Adrenal gland (tissue), 5 donors: Measurements from ENCODE around the gene PPP1R37.

Source experiments
- POLR2A ChIP-seq, 2 donors: fragments of 450-650 bp; IDR thresholded peaks; one replicate each; pipeline ENCODE4 v1.6.1; 2017; ENCODE audit warnings: antibody characterized with exemption in 2 of 2, mild to moderate bottlenecking in 2 of 2, moderate library complexity in 1 of 2
- TF ChIP-seq, protein P1 (sequence below), 6 experiments: fragments of 450-650 bp in 4 of 6; fragments of 200-600 bp in 2 of 6; sonication (generic) in 1 of 6; IDR thresholded peaks; 1 replicate in 5 of 6; 2 replicates in 1 of 6; pipeline versions ENCODE4 v1.5.1 to v1.8.0; 2016 to 2021; ENCODE audit warnings: antibody characterized with exemption in 6 of 6, mild to moderate bottlenecking in 2 of 6, moderate library complexity in 1 of 6
- donor health status: DM: no; HTN: no; CAD: no.

DNA sequence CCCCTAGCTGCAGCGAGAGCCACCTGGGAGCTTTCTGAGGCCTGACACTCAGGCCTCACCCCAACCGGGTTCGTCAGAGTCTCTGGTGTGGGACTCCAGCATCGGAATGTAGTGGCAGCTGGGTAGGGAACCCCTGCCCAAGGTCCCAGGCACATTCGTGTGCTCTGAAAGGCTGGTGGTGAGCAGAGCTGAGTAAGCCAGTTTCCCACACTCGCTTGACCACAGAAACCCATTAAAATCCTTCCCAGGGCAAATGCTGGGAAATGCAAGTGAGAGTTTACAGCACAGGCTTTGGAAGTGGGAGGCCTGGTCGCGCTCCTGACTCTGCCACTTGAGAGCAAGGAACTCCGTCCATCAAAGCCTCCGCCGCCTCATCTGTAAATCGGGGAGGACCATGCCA lies 80.8 kb downstream of the PPP1R37 start:
- TF ChIP-seq, protein P1, sequence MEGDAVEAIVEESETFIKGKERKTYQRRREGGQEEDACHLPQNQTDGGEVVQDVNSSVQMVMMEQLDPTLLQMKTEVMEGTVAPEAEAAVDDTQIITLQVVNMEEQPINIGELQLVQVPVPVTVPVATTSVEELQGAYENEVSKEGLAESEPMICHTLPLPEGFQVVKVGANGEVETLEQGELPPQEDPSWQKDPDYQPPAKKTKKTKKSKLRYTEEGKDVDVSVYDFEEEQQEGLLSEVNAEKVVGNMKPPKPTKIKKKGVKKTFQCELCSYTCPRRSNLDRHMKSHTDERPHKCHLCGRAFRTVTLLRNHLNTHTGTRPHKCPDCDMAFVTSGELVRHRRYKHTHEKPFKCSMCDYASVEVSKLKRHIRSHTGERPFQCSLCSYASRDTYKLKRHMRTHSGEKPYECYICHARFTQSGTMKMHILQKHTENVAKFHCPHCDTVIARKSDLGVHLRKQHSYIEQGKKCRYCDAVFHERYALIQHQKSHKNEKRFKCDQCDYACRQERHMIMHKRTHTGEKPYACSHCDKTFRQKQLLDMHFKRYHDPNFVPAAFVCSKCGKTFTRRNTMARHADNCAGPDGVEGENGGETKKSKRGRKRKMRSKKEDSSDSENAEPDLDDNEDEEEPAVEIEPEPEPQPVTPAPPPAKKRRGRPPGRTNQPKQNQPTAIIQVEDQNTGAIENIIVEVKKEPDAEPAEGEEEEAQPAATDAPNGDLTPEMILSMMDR (IDR thresholded peaks at IDR 0.05) = no peak
- no peak for TF ChIP-seq POLR2A (IDR thresholded peaks at IDR 0.05)
